Pancreas (tissue), 10 donors: ENCODE data around the gene DZIP1. TPM values are rescaled to one million over a fixed set of nuclear protein-coding genes. Genes with fewer than 3 reads are reported as not detected.

Experiments used
- ATAC-seq, 4 donors: fragments of 200-7000 bp; cut with Tn5 transposase; one replicate each; pipeline versions ENCODE4 v1.8.0 to v1.9.1; 2020; ENCODE audit warnings: mild to moderate bottlenecking in 4 of 4, moderate library complexity in 4 of 4
- DNase-seq, 6 donors: peaks; one replicate each; pipeline ENCODE4 v3.0.0-alpha.2; 2020
- FAIRE-seq: peaks from 2 replicates; lab custom pipeline; 2012; peaks lifted over from hg19 to GRCh38; lab: Jason Lieb, UNC
- H3K27ac ChIP-seq, 4 donors: fragments of 200-600 bp; sonication (generic); 1 replicate in 3 of 4; 2 replicates in 1 of 4; pipeline versions ENCODE4 v1.5.0 to v1.8.0; 2020
- H3K27me3 ChIP-seq, 4 donors: fragments of 200-600 bp; one replicate each; pipeline ENCODE4 v1.8.0; 2021
- H3K36me3 ChIP-seq, 3 donors: fragments of 200-600 bp; sonication (generic) in 1 of 3; one replicate each; pipeline versions ENCODE4 v1.5.0 to v1.8.0; 2020 to 2021
- H3K4me1 ChIP-seq, 3 donors: fragments of 200-600 bp; one replicate each; pipeline ENCODE4 v1.8.0; 2021
- H3K4me3 ChIP-seq, 4 donors: fragments of 200-600 bp; sonication (generic) in 2 of 4; one replicate each; pipeline versions ENCODE4 v1.5.0 to v1.8.0; 2020 to 2021
- H3K9me3 ChIP-seq, 4 donors: fragments of 200-600 bp; one replicate each; pipeline ENCODE4 v1.8.0; 2021
- CTCF ChIP-seq, 4 donors: fragments of 200-600 bp; sonication (generic) in 3 of 4; IDR thresholded peaks; one replicate each; pipeline versions ENCODE4 v1.5.0 to v1.8.0; 2021; ENCODE audit warnings: antibody characterized with exemption in 4 of 4
- WGBS, 2 donors: extraction: QIAGEN DNeasy Blood & Tissue Kit; methylation state at CpG; one replicate each; pipeline ENCODE4 v1.1.7; 2013; 5-methylcytosine and 5-hydroxymethylcytosine counted together
- intact Hi-C, 3 donors: fragments of 100-400 bp; cut with DNase I; formaldehyde crosslinking; loops; one replicate each; pipeline versions ENCODE4 v1.11.1 to v1.14.2; 2022
- polyA plus RNA-seq, 2 donors: library from polyadenylated mRNA; stranded (reverse); fragments of 200-250 nt; gene quantifications; one replicate each; pipeline ENCODE4 v1.2.3, GENCODE V29; 2013
- total RNA-seq, 6 donors: library from RNA; stranded (reverse); fragmentation: NEBNext Ultra II Directional in 4 of 6; extraction: Animal tissue kit (Norgen Biotek cat#: 25700) in 4 of 6; gene quantifications; one replicate each; pipeline versions ENCODE4 v1.2.1 to v1.2.4, GENCODE V29; 2021 to 2023
- donor health status: healthy with polysubstance abuse.
- donor health status: DM: no; HTN: no; CAD: no; lungs with moderate emphysema.
- donor health status: DM: no; HTN: no; CAD: no.
- donor health status: control.
- donor health status: control.
- donor health status: Bipolar disorder and iron deficiency.
- donor health status: DM: yes; HTN: yes; CAD: no.
- donor health status: DM: no; HTN: no; CAD: no.
- donor health status: DM: no; HTN: no; CAD: no.
- donor health status: DM: yes; HTN: yes; CAD: no.

DZIP1 gene
- total and polyA plus RNA-seq, 8 donors: 14.5 to 36.5 (median 20.6) TPM

GRCh38 chr13:95607366-95607765, 37.1 kb downstream of the DZIP1 start:
- no peak overlapping the region for H3K4me3 ChIP-seq
- peak in 1 of 4 donors; percentile 9 for ATAC-seq
- H3K9me3 ChIP-seq: no peaks in the 10 kb centered on the region
- DNase-seq: no peak
- peaks cover 7 to 33% (median 25%) of the 10 kb centered on the region in 3 donors for H3K4me1 ChIP-seq
- no peaks in the 10 kb centered on the region for H3K27me3 ChIP-seq
- no peak for TF ChIP-seq CTCF (IDR thresholded peaks at IDR 0.05)
- intact Hi-C loops: no loop called here
- peaks cover 0 to 10% (median 0%) of the 10 kb centered on the region in 3 donors for H3K36me3 ChIP-seq
- 10 to 14% methylated on average over 1 of the region's 1 CpG for WGBS, 2 donors
- no peak for FAIRE-seq
- peak overlapping the region in 3 of 4 donors; percentile 11 to 45 (median 44) for H3K27ac ChIP-seq

GRCh38 chr13:95605448-95606125, 38.9 kb downstream of the DZIP1 start:
- no peak for TF ChIP-seq CTCF (IDR thresholded peaks at IDR 0.05)
- ATAC-seq (peak; percentile 33 to 47 (median 42)), DNase-seq (no peak), FAIRE-seq (no peak)
- Histone ChIP-seq H3K27ac (peak overlapping the region in 2 of 4 donors; percentile 82 to 85), H3K27me3 (no peaks in the 10 kb centered on the region), H3K4me1 (peaks cover 7 to 33% (median 25%) of the 10 kb centered on the region in 3 donors), H3K9me3 (no peaks in the 10 kb centered on the region), H3K4me3 (no peak overlapping the region), H3K36me3 (peaks cover 0 to 2% (median 0%) of the 10 kb centered on the region in 3 donors)
- intact Hi-C loops: no loop called here
- 58 to 64% methylated on average over 3 of the region's 3 CpGs for WGBS, 2 donors

GRCh38 chr13:95604556-95604915, 40.0 kb downstream of the DZIP1 start:
- Histone ChIP-seq H3K9me3 (no peaks in the 10 kb centered on the region), H3K4me1 (peaks cover 7 to 33% (median 23%) of the 10 kb centered on the region in 3 donors), H3K4me3 (no peak overlapping the region), H3K36me3 (no peaks in the 10 kb centered on the region), H3K27ac (peak overlapping the region; percentile 32 to 85 (median 68)), H3K27me3 (no peaks in the 10 kb centered on the region)
- DNase-seq: no peak
- intact Hi-C loops: no loop called here
- FAIRE-seq: no peak
- 62% methylated on average over 3 of the region's 3 CpGs for WGBS, 2 donors
- no peak for TF ChIP-seq CTCF (IDR thresholded peaks at IDR 0.05)
- peak; percentile 4 to 38 (median 28) for ATAC-seq

- FAIRE-seq (no peak), ATAC-seq (peak; percentile 81 to 94 (median 90)), DNase-seq (peak; percentile 62 to 84 (median 80))
- no peak for TF ChIP-seq CTCF (IDR thresholded peaks at IDR 0.05)
- Histone ChIP-seq H3K27me3 (no peaks in the 10 kb centered on the region), H3K9me3 (no peaks in the 10 kb centered on the region), H3K4me1 (peaks cover 7 to 33% (median 18%) of the 10 kb centered on the region in 3 donors), H3K36me3 (no peaks in the 10 kb centered on the region), H3K4me3 (no peak overlapping the region), H3K27ac (peak overlapping the region; percentile 32 to 85 (median 68))
- intact Hi-C loops: no loop called here
- WGBS, 2 donors: 54 to 57% methylated on average over 12 of the region's 12 CpGs
These were observed 40.5 kb downstream of the DZIP1 start for GRCh38 chr13:95603887-95604555.
